DOHH2 (cell line): ENCODE measurements around the gene STK32C.

Experiments
- EZH2phosphoT487 ChIP-seq: fragments of 200-600 bp; sonication (generic); IDR thresholded peaks from 2 replicates; pipeline ENCODE4 v1.6.1; 2017; ENCODE audit warnings: borderline replicate concordance, mild to moderate bottlenecking, antibody characterized with exemption, low read length, moderate library complexity, mixed read lengths
- TF ChIP-seq, protein P1 (sequence below): fragments of 200-600 bp; sonication (generic); IDR thresholded peaks from one replicate; pipeline ENCODE4 v1.5.1; 2014; ENCODE audit warnings: antibody characterized with exemption, mild to moderate bottlenecking, low read depth, low read length; ENCODE audit not compliant: poor library complexity, severe bottlenecking

DNA sequence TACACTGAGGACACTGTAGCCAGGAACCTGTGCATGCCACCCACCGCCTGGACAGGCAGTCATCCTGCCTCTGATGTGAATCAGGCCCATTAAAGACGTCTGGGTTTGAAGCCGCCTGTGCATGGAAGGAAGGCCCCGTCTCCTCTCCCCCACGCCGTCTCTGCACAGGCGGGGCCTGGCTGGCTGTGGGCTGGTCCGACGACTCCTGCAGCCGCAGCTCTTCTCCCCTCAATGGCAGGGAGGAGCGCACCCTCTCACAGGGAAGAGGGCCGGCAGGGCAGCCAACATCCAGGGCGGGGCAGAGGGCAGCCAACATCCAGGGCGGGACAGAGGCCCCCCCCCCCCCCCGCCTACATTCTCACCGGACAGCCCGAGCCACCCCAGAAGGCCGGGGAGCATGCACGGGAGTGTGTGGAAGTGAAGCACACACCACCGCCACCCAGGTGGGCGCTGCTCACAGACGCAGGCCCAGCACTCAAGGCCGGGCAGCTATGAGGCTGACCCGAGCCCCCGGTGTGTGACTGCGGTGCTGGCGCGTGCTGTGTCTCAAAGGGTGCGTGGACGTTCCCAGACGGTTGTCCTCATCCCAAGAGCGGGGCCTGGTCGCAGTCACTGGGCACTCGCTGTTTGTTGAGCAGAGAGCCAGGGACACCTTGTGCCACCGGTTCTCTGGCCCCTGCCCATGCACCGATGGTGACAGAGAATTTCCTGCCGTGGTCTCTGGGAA lies 101.9 kb downstream of the STK32C start:
- TF ChIP-seq, protein P1, sequence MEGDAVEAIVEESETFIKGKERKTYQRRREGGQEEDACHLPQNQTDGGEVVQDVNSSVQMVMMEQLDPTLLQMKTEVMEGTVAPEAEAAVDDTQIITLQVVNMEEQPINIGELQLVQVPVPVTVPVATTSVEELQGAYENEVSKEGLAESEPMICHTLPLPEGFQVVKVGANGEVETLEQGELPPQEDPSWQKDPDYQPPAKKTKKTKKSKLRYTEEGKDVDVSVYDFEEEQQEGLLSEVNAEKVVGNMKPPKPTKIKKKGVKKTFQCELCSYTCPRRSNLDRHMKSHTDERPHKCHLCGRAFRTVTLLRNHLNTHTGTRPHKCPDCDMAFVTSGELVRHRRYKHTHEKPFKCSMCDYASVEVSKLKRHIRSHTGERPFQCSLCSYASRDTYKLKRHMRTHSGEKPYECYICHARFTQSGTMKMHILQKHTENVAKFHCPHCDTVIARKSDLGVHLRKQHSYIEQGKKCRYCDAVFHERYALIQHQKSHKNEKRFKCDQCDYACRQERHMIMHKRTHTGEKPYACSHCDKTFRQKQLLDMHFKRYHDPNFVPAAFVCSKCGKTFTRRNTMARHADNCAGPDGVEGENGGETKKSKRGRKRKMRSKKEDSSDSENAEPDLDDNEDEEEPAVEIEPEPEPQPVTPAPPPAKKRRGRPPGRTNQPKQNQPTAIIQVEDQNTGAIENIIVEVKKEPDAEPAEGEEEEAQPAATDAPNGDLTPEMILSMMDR = no peak
- no peak for TF ChIP-seq EZH2phosphoT487
